Activated CD4-positive, CD25-positive, alpha-beta regulatory T cell (primary cell): Measurements from ENCODE around the gene OBP2B.
"Not testable (repeated sequence)": the region's sequence is repeated elsewhere in the genome, so short reads cannot be mapped to it uniquely, and the experiment has no call there.

Experiments used
- DNase-seq, 4 experiments: peaks; one replicate each; lab custom pipeline; 2025; lab: John Stamatoyannopoulos, UW

The OBP2B gene

DNA sequence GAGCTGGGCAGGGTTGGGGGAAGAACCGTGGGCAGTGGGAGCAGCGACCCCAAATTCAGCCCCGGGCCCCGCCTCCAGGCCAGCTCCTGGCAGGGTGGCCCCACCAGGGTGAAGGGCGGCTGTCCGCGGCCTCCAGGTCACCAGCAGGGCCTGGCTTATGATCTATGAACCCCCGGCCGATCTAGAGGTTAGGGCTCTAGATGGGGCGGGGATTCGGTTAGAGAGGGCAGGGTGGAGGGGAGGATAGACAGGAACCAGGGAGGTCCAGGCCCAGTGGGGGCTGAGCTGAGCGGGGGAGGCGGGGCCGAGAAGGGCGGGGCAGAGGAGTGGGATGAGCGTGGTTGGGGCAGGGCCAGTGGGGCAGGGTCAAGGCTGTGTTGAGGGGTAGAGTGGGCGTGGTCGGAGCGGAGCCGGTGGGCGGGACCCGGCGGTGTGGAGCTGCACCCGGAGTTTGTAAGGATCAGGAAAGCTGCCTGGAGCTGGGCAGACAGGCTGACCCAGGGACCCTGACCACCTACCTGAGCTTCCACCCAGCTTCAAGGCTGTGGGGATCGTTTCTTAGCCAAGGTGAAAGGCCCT lies 29.3 kb upstream of the OBP2B start:
- DNase-seq = no peak

DNA sequence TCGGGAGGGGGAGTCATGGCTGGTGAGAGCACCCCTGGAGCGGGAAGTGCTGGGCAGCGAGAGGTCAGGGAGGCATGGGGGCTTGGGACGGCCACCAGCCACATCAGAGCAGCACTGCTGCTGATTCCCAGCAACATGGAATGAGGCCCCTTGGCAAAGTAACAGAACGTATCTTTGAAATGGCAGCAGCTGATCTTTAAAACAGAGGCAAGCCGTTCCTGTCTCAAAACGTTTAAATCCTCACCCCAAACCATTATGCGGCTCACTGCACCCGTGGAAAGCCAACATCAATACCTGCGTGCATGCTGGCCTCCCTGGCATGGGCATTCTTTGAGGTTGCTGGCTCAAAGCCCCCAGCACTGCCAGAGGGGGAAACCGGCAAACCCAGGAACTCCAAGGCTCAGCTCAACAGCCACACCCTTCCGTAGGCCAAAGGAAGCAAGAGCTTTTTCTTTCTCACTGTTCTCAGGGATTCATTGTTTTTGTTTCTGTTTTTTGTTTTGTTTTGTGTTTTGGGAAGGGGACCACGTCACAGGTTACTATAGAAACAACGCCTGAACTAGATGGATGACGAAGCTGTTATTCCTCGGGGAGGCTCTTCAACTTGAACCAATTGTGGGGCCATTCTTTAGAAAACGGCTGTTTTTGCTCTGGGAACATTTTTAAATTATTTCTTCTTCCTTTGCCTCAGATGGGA lies 28.1 kb upstream of the OBP2B start:
- no peak for DNase-seq

DNA sequence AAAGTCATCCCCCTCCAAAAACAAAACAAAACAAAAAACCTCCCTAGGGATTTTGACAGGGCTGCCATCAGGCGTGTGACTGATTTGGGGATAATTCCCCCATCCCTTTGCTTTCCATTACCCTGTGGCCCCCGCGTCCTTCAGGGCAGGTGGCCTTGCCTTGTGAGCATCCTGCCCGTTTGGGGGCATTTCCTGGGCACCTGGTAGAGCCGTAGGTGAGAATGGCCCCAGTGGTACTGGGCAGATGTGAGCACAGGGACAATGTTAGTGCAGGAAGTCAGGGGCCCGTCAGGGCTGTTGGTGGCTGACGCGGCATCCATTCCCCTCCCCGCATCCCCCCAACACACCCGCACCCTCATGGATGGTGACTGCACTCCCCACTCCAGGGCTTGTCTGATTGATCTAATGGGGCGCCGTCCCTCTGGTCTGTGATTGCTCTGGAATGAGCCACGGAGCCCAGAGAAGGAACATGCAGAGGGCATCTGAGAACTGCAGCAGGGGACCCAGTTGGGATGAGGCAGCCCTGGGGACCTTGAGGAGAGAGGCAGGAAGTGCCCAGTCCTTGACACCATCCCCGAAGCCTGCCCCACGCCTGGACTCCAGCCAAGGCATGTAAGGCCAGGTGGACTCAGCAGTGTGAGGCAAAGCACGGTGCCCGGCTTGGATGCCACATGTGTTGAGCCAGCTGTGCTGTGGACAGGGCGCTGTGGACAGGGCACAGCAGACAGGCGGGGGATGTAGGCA lies 27.4 kb upstream of the OBP2B start:
- not testable (repeated sequence) for DNase-seq

DNA sequence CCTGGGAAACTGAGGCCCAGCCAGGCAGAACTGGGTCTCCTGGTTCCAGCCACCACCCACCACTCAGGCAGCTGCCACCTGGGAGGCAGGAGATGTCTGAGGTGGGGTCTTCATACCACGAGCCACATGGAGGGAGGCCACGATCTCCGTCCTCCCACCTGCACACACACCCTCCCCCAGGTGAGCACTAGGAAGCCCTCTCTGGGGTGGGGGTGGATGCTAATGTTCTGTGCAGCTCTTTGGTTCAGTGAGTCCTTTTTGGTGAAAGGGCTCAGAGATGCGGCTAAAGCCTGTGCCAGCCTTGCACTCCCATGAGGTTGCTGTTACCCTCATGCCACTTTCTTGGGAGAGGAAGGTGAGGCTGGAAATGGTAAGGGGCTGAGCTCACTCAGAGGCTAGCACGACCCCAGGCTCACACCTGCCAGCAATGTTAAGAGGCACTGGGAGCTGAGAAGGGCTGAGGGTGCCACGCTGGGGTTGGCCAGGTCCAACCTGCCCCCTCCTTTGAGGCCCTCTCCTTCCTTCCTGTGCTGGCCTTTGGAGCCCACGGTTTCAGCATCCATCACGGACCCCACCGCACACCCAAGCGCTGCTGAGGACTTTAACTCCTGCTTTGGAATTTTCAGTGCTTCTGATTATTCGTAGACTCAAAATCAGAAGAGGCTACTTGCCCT lies 26.6 kb upstream of the OBP2B start:
- no peak for DNase-seq

DNA sequence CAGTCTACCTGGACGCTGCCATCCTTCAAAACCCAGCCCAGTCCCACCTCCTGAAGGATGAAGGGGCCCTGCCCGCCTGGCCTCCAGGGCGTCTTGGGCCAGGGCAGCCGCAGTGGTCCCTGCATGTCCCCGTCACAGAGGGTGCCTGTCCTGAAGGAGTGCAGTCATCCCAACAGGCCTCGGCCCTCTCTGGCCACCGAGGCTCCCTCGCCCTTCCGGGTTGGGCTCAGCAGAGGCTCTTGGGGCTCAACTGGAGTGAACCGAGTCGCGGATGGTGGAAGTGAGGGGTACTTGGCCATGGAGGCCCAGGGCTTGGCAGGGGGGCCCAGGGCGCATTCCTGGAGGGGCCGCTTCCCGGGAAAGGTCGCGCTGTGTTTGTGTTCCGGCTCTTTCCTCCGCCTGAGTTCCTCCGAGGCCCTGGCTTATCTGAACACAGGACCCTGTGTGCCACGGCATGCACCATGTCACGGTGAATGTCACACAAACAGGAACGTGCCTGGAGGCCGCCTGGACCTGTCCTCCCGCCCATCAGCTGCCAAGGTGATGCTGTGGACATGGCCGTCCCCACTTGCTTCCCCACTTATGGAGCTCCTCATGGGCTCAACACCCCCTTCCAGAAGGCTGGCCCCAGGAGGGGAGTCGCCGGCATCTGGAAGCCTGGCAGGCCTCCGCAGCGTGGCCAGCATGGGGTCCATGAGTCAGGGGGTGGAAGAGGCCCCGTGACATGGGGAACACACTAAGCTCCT lies 25.7 kb upstream of the OBP2B start:
- DNase-seq = no peak

DNA sequence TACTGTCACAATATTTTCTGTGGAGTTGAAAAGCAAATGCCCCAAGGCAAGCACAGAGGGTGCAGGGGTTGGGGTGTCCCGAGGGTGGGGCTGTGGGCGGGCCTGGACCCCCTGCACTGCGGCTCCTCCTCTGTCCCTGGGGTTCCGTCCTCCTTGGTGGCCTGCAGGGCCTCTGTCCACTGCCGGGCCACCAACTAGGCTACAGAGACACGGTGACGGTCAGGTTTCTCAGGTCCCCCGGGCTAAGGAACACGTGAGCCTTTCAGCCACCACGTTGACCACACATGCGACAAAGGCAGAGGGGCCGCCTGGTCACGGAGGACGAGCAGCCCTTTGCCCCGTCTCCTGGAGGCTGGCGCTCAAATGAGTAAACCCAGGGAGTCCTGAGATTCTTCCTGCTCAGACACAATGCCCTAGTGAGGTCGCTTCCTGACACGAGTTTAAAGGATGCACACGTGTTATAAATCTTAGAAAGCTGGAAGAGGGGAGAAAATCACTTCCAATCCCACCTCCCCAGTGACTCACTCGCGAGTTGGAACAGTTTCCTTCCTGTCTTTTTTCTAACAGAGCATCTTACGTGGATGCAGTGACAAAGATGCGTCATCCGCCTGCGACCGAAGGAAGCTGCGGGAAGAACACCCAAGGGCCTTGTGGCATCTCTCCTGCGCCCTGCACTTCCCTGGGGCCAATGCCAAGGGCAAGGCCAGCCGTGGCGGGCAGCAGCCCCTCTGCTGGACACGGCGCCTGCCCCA lies 24.8 kb upstream of the OBP2B start:
- no peak for DNase-seq

DNA sequence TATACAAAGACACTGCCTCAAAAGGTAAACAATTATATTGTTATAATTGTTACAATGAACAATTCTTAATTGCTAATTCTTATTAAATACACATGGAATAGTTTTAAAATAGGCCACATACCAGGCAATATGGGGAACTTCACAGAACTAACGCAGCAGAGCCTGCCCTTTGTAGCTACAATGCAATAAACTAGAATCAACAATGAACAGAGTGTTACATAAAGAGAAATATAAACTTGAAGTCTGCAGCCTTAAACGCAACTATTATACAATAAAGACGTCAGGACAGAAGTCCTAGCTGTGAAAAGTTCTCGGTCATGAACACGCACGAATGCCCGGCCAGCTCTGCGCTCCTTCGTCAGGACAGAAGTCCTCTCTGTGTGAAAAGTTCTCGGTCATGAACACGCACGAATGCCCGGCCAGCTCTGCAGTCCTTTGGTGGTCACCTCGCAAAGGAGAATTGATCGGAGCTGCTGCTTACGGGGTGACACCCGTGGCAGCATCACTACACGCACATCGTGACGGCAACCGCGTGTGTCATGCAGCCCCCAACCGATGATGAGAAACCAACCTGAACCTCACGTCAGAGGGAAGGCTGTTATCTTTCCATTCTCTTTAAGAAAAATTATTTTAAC lies 23.0 kb upstream of the OBP2B start:
- DNase-seq = not testable (repeated sequence)

DNA sequence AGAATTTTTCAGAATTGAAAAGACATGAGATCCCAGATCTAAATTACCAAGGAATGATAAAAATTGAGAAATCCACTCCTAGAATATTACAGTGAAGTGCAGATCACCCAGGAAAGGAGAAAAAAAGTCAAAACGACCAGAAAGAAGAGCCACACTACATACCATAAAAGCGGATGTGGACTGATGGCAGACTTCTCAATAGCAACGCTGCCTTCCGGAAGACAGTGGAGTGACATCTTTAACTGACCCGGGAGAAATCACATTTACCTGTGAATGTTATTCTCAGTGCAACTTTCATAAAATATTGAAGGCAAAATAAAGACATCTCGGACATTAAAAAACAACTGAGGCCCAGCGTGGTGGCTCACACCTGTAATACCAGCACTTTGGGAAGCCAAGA lies 21.5 kb upstream of the OBP2B start:
- not testable (repeated sequence) for DNase-seq

DNA sequence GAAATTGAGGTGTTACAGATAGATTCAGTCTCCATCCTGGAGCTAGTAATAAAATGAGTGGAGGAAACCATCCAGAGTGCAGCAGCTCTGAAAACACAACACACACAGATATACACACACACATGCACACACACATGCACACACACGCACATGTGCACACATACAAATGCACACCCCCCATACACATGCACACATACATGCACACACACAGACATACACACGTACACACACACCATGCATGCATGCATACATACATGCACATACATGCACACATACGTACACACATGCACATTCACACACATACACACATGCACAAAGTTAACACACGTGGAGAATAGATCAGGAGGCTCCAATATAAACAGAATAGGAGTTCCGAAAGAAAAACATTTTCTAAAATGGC lies 21.0 kb upstream of the OBP2B start:
- DNase-seq = no peak

DNA sequence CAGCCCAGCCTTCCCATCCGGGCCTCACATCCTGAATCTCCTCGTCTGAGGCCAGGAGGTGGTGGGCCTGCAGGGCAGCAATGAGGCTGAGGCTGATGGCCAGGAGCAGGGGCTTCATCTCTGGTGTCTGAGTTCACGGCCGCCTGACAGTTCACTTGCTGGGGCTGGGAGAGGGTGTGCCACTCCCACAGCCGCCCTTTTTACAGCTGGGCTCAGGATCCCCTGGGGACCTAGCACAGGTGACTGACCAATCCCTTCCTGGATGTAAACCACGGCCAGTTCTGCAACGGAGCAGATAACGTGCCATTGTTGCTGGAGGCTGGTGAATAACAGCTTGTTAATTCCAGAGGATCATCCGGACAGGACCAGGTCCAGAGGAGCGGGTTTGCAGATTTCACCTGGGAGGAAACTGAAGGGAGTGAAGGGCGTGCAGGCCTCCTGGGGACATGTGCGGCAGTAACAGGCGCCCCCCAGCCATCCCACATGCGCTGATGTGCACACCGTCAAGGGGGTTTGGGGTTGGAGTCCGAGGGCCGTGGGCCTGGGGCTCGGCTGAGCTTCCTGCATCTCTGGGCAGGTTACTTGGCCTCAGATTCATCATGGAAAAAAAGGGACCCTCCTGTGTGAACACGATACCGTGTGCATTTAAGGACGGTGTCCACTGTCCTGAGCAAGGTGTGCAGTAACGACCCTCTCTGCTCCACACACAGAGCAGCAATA lies 19.6 kb upstream of the OBP2B start:
- not testable (repeated sequence) for DNase-seq

DNA sequence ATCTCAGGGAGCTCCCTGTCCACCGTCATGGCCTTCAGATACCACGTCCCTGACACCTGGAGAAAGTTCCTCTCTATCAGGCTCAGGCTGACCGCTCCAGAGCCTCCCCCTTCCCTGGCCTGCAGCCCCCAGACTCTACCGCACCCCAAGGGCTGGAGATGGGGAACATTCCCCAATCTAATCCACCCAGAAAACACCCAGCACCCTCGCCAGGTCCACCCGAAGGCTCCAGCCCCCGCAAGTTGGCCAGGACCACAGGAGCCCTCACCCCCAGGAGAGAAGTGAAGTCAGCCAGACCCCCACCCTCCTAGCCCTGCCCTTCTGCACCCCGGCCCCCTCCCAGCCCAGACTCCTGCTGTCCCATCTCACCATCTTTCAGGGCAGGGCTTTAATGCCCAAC lies 18.9 kb upstream of the OBP2B start:
- DNase-seq = not testable (repeated sequence)

DNA sequence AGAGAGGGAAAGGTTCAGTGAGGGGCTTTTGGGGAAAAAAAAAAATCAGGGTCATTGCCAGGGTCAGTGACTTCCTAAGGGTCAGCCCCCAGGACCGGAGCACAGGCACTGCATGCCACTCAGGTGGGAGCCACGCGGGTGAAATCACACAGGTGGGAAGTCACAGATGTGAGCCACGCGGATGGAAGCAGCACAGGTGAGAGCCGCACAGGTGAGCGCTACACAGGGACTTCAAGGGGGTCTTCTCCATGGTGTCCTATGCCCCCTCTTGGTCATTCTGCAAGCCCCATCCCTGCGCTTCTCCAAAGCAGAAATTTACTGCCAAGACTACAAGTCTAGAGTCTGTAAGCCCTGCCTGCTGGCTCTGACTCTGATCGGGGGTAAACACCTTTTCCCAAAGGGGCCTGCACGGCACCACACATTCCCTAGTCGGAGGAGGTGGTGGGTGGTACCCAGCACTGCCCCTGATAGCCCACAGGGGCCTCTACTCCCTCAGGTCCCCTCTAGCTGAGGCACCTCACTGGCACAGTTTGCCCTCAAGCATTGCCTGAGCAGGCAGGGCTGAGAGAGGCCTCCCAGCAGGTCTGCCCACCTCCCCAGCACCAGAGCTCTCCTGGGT lies 18.3 kb upstream of the OBP2B start:
- DNase-seq = no peak

DNA sequence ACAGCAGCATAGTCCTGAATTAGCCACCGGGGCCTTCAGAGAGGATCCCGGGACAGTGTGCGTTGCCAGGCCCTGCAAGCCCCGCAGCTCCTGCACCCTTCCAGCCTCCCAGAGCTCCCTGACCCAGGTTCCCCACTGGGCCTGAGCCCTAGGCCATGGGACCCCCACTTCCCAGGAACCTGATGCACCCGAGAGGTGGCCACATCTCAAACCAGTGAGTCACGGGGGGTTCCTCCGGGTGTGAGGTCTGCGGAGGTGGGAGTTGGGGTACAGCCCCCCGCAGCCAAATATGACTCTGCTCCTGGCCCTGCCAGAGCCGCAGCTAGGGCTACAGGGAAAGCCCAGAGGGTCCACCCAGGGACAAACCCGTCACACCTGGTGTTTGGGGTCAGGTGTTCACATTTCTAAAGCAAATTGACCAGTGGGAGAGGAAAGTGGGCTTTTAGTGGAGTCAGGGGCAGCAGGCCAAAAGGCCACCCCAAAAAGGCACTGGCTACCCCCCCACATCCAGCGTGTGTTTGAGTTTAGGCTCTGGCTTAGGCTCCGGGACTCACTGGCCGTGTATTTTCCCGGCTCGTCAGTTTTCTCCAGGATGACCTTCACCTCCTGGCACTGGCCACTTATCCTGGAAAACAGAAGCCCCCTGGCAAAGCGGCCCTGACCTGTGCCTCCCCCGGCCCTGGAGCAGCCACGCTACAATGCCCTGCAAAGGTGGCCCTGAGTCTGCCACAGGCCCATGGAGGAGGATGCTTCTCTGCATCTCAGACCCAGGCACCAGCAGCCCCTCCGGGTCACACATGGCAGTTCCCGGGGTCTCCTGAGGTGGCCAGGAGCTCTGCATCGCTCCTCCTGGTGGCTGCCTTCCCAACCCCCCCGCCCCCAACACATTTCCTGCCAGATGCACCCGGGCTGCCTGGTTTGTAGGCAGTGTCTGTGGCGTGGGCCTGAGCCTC lies 17.4 kb upstream of the OBP2B start:
- no peak for DNase-seq

DNA sequence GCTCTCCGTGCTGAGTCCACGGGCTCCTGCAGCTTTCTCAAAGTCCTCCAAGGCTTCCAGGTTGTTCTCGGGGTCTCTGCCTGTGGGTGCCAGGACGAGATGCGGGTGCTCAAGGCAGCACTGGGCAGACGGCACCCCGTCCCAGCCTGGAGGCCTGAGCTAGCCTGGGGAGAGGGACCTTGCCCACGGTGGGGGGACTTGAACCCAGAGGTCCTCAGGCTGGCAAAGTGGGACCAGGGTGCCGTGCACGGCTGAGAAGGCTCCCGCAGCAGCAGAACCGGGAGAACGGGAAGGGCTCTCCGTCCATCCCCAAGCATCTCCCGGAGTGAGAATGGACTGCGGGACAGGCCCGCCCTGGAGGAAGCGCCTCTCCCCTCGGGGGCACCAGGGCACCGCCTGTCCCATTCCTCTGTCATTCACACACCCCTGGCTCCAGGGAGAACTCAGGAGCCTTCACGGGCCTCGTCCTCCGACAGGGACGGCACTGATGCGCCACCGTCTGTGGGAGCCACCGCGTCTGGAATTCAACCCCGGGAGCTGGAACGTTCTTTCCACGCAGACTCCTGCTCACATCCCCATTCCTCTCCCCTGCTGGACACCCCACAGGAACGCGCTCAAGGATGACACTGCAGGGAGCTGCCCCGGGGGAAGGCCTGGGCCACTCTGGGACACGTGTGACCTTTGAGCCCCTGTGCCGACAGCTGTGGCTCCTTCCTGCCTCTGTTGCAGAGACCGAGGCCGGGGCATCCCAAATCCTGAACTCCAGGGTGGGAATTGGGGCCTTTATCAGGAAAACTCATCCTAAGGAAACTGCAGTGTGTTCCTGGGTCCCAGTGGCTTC lies 16.3 kb upstream of the OBP2B start:
- no peak for DNase-seq

DNA sequence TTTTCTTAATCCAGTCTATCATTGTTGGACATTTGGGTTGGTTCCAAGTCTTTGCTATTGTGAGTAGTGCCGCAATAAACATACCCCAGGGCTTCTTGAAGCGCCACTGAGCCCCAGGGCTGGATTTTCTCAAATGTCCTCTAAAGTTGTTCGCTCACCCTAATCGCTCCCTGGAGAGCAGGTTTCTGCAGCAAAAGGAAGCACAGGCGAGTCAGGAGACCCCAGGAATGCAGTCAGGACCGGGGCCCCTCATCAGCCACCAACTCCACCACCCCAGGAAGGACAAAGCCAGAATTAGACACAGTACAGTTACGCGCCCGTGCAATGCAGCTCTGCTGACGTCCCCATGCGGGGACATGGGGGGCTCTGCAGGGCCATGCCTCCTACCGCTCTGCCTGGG lies 15.7 kb upstream of the OBP2B start:
- DNase-seq = no peak

DNA sequence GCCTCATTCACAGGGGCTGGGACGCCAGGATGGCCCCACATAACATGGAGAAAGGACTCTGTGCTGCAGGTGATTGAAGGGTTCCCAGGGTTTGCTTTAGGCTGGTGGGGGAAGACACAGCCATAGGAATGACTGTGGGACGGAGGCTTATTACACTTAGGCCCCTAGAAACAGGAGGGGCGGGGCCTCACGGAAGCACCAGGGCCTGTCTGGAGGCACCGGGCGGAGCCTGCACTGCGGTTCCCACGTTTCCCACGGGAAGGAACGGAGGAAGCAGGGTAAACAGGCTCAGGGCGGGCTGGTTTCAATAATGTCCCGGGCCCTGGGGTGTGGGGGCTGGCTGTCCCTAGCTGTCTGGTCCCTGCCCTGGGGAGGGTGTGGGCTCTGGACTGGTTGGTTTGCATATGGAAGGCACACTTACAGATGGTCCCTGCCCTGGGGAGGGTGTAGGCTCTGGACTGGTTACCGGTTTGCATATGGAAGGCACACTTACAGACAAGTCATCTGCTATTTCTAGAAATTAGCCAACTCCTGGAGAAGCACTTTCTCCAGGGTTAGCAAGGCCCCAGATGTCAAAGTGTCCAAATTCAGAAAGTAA lies 14.2 kb upstream of the OBP2B start:
- not testable (repeated sequence) for DNase-seq

DNA sequence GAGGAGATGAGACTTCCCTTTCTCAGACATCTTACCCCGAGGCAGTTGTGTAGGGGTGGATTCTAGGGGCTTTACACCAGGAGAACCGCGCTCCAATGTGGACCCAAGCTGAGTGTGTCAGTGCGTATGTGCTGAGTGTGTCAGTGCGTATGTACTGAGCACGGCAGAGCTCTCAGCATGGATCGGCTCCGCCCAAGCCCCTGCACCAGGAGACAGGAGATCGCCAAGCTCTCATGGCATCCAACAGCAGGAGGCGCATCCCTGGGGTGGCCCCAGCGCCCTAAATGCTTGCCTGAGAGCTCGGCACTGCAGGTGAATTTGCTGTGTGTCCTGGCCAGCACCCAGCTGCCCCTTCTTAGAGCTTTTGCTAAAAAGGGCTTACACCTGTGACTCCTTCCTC lies 12.9 kb upstream of the OBP2B start:
- DNase-seq = not testable (repeated sequence)
